ENCODE results near the gene L3MBTL4.

Gene L3MBTL4

GRCh38 chr18:6435731-6436130, 21.0 kb upstream of the L3MBTL4 start:
- DNase-seq (ENCODE audit: low read depth): no peak

GRCh38 chr18:6434987-6435709, 20.4 kb upstream of the L3MBTL4 start:
- DNase-seq (ENCODE audit: low read depth): no peak
- TF ChIP-seq, protein P1, sequence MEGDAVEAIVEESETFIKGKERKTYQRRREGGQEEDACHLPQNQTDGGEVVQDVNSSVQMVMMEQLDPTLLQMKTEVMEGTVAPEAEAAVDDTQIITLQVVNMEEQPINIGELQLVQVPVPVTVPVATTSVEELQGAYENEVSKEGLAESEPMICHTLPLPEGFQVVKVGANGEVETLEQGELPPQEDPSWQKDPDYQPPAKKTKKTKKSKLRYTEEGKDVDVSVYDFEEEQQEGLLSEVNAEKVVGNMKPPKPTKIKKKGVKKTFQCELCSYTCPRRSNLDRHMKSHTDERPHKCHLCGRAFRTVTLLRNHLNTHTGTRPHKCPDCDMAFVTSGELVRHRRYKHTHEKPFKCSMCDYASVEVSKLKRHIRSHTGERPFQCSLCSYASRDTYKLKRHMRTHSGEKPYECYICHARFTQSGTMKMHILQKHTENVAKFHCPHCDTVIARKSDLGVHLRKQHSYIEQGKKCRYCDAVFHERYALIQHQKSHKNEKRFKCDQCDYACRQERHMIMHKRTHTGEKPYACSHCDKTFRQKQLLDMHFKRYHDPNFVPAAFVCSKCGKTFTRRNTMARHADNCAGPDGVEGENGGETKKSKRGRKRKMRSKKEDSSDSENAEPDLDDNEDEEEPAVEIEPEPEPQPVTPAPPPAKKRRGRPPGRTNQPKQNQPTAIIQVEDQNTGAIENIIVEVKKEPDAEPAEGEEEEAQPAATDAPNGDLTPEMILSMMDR (IDR thresholded peaks at IDR 0.05; ENCODE audit: control insufficient read depth, extremely low read depth, insufficient read depth): no peak
- no peak overlapping the region for H3K4me3 ChIP-seq (ENCODE audit: low read depth, low read length)

More at GRCh38 chr18:6435731-6436130, 21.0 kb upstream of the L3MBTL4 start:
- no peak overlapping the region for H3K4me3 ChIP-seq (ENCODE audit: low read depth, low read length)
- TF ChIP-seq, protein P1 (IDR thresholded peaks at IDR 0.05; ENCODE audit: control insufficient read depth, extremely low read depth, insufficient read depth): no peak

DNA sequence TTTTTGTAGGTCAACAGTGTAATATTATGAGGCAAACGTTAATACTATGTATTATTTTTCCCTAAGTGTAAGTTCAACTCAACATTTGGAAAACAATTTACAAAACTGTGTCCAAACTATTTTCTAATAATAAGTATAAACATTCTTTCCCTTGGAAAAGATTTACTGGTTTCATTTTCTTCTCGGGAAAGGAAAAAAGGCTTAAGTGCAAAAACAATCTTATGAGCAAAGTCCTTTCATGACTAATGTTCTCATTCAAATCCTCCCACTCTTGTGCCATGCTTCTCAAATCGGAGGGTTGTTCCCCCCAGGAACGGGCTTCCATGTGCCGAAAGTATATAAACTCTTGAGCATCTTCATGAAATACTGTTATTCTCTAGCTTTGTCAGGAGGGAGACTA, 19.8 kb upstream of the L3MBTL4 start:
- TF ChIP-seq, protein P1 (IDR thresholded peaks at IDR 0.05; ENCODE audit: control insufficient read depth, extremely low read depth, insufficient read depth): no peak

DNA sequence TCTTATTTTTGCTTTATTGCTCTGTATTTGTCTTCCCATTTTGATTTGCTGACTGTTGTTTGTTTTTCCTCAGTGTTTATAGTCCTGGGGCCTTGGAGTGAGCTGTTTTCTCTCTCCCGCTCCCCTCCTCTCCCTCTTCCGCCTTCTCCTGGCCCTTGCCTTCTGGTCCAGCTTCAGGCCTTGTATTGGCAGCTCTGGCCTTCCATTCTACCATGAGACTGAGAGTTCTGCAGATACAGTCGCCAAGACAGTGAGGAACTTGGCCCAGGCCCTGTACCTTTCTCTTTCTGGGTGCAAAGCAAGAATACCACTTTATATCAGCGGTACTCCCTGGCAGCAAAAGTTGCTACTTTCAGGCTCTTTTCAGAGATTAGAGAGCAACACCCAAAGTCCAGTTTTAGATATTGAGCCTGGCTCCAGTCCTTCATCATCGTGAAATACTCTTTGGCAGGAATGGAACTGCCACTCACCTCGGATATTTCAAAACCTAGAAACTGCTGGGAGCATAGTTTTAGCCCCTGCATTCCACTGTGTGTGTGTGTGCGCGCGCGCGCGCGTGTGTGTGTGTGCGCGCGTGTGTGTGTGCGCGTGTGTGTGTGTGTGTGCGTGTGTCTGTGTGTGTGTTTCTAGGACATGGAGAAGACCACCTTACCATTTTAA, 17.1 kb upstream of the L3MBTL4 start:
- no peak for DNase-seq (ENCODE audit: low read depth)
- no peak overlapping the region for H3K4me3 ChIP-seq (ENCODE audit: low read depth, low read length)
- TF ChIP-seq, protein P1 (IDR thresholded peaks at IDR 0.05; ENCODE audit: control insufficient read depth, extremely low read depth, insufficient read depth): no peak

More for the DNA sequence above, 19.8 kb upstream of the L3MBTL4 start:
- no peak for DNase-seq (ENCODE audit: low read depth)
- H3K4me3 ChIP-seq (ENCODE audit: low read depth, low read length): no peak overlapping the region

DNA sequence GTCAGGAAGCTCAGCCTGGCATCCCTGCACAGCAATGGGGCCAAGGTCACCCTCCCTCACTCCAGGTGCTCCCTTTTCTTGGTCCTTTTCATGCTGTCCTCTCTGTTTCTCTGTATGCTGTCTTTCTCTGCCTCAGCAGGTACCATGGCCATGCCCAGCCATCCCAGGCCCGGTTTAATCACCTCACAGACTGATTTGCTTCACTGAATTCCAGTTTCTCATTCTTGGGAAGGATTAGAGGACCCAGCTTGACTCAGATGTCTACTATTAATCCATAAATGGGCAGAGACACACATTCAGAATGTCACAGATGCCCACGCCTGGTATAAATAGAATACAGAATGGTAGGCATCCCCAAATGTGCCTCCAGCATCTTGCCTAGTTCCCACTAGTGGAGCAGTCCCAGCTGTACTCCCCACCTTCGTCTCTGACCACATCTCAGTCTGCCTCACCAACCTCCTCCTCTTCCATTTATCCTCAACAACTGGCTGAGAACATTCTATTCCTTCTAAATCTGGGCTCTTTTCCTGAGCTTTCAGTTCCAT, 14.2 kb upstream of the L3MBTL4 start:
- no peak overlapping the region for H3K4me3 ChIP-seq (ENCODE audit: low read depth, low read length)
- TF ChIP-seq, protein P1 (IDR thresholded peaks at IDR 0.05; ENCODE audit: control insufficient read depth, extremely low read depth, insufficient read depth): no peak
- no peak for DNase-seq (ENCODE audit: low read depth)

- no peak for DNase-seq (ENCODE audit: low read depth)
- no peak overlapping the region for H3K4me3 ChIP-seq (ENCODE audit: low read depth, low read length)
- TF ChIP-seq, protein P1 (IDR thresholded peaks at IDR 0.05; ENCODE audit: control insufficient read depth, extremely low read depth, insufficient read depth): no peak
Measured at GRCh38 chr18:6427286-6427685, 12.6 kb upstream of the L3MBTL4 start.
